HG02943 (cell line): ENCODE data around the gene CGN.

Source experiments
- ATAC-seq: cut with Tn5 transposase; IDR thresholded peaks from one replicate; pipeline ENCODE4 v1.9.1; 2021; ENCODE audit warnings: mild to moderate bottlenecking, low read depth, moderate library complexity; ENCODE audit not compliant: unreplicated experiment

The CGN gene

GRCh38 chr1:151510957-151511635, at the start of gene CGN:
Gene CGN, plus strand, starts transcription at chr1:151511387. Its CDS starts 7,133 bp downstream, at chr1:151518520.
- no peak for ATAC-seq

- no peak for ATAC-seq
Measured at GRCh38 chr1:151461694-151462093, 49.5 kb upstream of the CGN start.

- ATAC-seq, result no peak
Measured at GRCh38 chr1:151465026-151465425, 46.2 kb upstream of the CGN start.

GRCh38 chr1:151472856-151473731, 38.1 kb upstream of the CGN start:
- no peak for ATAC-seq

GRCh38 chr1:151474745-151475144, 36.4 kb upstream of the CGN start:
- no peak for ATAC-seq

- no peak for ATAC-seq
Measured at GRCh38 chr1:151475175-151475574, 36.0 kb upstream of the CGN start.

GRCh38 chr1:151476083-151476482, 35.1 kb upstream of the CGN start:
- no peak for ATAC-seq

- ATAC-seq, result no peak
Measured at GRCh38 chr1:151477066-151477465, 34.1 kb upstream of the CGN start.

GRCh38 chr1:151478140-151478812, 32.9 kb upstream of the CGN start:
- ATAC-seq, result no peak

GRCh38 chr1:151478923-151479322, 32.3 kb upstream of the CGN start:
- ATAC-seq, result no peak

- no peak for ATAC-seq
Measured at GRCh38 chr1:151479462-151479861, 31.7 kb upstream of the CGN start.

GRCh38 chr1:151482017-151482416, 29.2 kb upstream of the CGN start:
- no peak for ATAC-seq

GRCh38 chr1:151485685-151486255, 25.4 kb upstream of the CGN start:
- ATAC-seq, result no peak

GRCh38 chr1:151486557-151486956, 24.6 kb upstream of the CGN start:
- no peak for ATAC-seq

GRCh38 chr1:151491641-151492040, 19.5 kb upstream of the CGN start:
- no peak for ATAC-seq

GRCh38 chr1:151492120-151492519, 19.1 kb upstream of the CGN start:
- no peak for ATAC-seq

- no peak for ATAC-seq
Measured at GRCh38 chr1:151493042-151493441, 18.1 kb upstream of the CGN start.

- no peak for ATAC-seq
Measured at GRCh38 chr1:151494741-151495281, 16.4 kb upstream of the CGN start.

- no peak for ATAC-seq
Measured at GRCh38 chr1:151495316-151495715, 15.9 kb upstream of the CGN start.

- ATAC-seq, result no peak
Measured at GRCh38 chr1:151499365-151499764, 11.8 kb upstream of the CGN start.

- no peak for ATAC-seq
Measured at GRCh38 chr1:151499930-151500329, 11.3 kb upstream of the CGN start.
